HG02885 (cell line): ENCODE data around the gene DRAXIN.

Experiments used
- ATAC-seq: cut with Tn5 transposase; IDR thresholded peaks from one replicate; pipeline ENCODE4 v1.9.1; 2021; ENCODE audit warnings: mild to moderate bottlenecking; ENCODE audit not compliant: unreplicated experiment, poor library complexity

DRAXIN gene

DNA sequence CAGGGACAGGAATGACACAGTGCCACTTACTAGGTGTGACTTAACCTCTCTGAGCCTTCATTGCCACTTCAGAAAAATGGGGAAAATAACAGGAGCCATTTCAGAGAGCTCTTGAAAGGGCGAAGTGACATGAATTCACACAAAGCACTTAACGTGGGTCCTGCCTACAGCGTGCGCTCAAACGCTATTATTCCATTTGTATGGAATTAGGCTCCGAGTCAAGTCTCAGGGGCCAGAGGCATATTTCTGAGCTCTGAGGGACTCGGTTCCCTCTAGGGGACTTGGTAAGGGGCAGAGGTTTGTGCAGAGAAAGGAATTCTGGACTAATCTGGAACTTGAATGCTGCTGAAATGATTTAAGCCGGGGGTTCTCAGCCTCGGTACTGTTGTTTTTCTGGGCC lies 14.1 kb downstream of the DRAXIN start:
- ATAC-seq: no peak

DNA sequence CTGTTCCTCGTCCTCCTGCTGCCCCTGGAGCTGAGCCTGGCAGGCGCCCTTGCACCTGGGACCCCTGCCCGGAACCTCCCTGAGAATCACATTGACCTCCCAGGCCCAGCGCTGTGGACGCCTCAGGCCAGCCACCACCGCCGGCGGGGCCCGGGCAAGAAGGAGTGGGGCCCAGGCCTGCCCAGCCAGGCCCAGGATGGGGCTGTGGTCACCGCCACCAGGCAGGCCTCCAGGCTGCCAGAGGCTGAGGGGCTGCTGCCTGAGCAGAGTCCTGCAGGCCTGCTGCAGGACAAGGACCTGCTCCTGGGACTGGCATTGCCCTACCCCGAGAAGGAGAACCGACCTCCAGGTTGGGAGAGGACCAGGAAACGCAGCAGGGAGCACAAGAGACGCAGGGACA lies 14.8 kb downstream of the DRAXIN start:
- no peak for ATAC-seq

DNA sequence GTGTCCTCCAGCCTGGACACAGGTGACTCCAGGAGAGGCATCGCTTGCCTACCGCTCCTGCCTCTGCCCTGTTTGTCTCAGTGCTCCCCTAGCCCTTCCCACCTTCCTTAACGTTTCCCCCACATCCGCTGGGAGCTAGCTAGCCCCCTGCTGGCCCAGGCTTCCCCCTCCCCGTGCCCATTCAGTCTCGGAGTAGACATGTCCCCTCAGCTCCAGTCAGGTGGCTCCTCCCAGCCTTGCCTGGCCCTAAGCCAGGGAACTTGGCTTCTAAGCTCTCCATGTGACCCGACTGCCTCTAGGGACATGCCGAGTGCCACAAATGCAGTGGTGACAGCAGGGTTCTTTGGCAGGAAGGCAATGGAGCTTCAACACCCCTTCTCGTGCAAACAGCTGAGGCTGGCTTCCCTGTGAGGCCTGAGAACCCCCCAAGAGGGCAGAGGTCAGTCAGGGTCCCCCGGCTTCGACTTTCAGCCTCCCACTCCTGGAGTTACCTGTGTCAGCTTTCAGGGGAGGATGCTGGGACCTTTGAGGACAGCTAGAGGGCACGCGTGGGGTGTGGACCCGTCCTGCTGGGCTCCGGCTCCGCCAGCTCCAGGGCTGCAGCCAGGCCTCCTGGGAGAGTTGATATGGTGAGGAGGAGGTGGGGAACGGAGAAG lies 16.2 kb downstream of the DRAXIN start:
- ATAC-seq: no peak

GRCh38 chr1:11708554-11709350 lies 17.2 kb downstream of the DRAXIN start:
- ATAC-seq: no peak

DNA sequence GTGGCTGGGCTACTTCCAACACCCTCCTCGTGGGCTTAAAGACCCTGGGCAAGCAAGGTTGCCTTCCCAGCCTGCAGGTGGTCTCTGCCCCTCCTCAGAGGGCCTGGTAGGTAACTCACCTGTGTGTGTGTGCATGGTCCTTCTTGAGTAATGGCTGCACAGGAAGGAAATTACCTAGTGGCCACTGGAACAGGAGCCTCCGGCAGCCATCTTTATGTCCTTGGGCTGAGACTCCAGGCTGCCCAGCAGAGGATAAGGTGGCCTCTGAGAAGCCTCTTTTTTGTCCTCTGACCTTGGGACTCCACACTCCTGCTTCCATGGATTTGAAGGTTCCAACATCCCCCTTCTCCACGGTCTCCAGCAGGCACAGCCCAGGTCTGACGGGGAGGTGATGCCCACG lies 20.0 kb downstream of the DRAXIN start:
- ATAC-seq: no peak

DNA sequence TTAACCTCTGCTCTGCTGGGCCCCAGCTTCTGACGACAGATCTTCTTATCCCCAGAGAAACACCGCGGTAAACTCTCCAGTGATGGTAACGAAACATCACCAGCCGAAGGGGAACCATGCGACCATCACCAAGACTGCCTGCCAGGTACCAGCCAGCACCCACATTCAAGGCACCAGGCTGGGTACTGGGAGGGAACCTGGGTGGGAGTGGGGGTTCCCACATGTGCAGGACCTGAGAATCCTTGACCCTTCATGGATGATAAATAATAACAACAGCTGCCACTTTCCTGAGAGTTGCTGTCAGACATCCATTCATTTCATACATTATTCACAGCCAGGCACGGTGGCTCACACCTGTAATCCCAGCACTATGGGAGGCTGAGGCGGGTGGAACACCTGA lies 20.8 kb downstream of the DRAXIN start:
- no peak for ATAC-seq

- ATAC-seq: no peak
Measured at GRCh38 chr1:11713095-11713494, 21.6 kb downstream of the DRAXIN start.

DNA sequence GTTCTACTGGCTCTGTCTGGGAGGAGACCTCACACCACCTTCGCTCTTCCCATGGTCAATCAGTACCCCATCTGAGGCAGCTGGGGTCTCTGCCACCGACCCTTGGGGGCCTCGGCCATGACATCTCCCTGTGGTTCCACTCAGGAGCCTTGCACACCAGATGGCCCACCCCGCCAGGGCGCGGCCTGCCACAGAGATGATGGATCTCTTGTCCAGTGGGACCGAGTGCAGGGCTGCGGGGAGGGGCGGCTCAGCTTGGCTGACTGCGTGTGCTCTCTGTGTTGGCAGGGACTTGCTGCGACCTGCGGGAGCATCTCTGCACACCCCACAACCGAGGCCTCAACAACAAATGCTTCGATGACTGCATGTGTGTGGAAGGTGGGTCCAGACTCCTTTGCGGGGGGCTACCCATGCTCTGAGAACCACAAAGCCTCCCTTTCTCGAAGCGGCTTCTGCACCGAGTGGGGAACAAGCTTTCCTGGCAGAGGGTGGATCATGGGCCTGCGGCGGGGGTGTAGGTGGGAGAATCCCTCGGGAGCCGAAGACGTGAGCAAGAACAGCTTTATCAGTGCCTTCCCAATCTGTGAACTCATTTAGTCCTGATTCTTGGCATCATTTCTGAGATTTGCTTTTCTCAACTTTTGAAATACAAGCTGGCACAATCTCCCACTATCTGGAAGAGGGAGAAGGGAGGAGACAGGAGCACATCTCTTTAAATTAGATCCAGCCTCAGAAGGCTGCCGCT lies 23.5 kb downstream of the DRAXIN start:
- ATAC-seq: no peak

GRCh38 chr1:11719313-11720032 lies 28.0 kb downstream of the DRAXIN start:
- peak; percentile 40 for ATAC-seq

GRCh38 chr1:11720033-11720376 lies 28.5 kb downstream of the DRAXIN start:
- no peak for ATAC-seq

GRCh38 chr1:11720525-11720924 lies 29.0 kb downstream of the DRAXIN start:
- ATAC-seq: no peak

DNA sequence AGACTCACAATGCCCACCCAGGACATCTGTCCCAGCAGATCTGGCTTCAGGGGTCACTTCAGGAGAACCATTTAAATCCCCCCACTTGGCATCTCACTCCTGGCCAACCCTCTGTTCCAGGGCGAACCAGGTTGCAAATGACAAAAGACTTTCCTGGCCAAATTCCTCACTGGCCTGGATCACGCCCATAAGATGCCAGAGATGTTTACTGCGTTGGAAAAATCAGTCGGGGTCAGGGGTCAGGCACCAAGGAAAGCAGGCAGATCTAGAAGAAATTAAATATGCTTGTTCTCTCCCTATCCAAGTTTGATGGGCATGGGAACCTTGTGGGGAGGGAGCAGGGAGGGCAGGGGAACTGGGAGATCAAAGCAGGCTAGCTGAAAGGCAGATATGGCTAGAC lies 29.8 kb downstream of the DRAXIN start:
- ATAC-seq: no peak

GRCh38 chr1:11722538-11722937 lies 31.0 kb downstream of the DRAXIN start:
- ATAC-seq: no peak

GRCh38 chr1:11725616-11726015 lies 34.1 kb downstream of the DRAXIN start:
- ATAC-seq: no peak

DNA sequence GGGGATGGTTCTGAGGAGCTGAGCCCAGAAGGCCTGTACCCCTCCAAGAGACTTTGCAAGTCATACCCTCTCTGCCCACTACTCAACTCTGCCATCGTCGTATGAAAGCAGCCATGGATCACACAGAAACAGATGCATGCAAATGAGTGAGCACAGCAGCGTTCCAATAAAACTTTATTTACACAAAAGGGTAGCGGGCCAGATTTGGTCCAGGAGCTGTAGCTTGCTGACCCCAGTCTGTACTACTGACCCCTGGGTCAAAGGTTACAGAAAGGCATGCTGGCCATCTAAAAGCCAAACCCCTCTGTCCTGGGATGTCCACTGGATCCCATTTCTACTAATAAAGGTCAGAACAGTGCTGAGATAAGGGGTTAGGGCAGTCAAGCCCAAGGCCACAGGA lies 35.6 kb downstream of the DRAXIN start:
- ATAC-seq: no peak

DNA sequence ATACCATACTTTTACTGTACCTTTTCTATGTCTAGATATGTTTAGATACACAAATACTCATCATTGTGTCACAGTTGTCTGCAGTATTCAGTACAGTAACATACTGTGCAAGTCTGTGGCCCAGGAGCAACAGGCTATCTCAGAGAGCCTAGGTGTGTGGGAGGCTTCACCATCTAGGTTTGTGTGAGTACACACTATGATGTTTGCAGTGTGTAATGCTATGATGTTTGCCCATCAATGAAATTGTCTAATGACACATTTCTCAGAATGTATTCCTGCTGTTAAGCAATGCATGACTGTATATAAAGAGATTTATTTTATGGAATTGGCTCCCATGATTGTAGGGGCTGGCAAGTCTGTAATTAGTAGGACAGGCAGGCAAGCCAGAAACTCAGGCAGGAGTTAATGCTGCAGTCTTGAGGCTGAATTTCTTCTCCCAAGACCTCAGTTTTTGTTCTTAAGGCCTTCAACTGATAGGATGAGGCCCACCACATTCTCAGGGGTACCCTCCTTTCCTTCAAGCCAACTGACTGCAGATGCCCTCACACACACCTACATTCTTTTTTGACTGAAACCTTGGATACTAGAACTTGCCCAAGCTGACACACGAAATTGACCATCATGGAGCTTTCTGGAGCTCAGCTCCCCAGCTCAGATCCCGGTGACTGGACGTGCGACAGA lies 36.8 kb downstream of the DRAXIN start:
- ATAC-seq: no peak

GRCh38 chr1:11729155-11729497 lies 37.6 kb downstream of the DRAXIN start:
- ATAC-seq: no peak

DNA sequence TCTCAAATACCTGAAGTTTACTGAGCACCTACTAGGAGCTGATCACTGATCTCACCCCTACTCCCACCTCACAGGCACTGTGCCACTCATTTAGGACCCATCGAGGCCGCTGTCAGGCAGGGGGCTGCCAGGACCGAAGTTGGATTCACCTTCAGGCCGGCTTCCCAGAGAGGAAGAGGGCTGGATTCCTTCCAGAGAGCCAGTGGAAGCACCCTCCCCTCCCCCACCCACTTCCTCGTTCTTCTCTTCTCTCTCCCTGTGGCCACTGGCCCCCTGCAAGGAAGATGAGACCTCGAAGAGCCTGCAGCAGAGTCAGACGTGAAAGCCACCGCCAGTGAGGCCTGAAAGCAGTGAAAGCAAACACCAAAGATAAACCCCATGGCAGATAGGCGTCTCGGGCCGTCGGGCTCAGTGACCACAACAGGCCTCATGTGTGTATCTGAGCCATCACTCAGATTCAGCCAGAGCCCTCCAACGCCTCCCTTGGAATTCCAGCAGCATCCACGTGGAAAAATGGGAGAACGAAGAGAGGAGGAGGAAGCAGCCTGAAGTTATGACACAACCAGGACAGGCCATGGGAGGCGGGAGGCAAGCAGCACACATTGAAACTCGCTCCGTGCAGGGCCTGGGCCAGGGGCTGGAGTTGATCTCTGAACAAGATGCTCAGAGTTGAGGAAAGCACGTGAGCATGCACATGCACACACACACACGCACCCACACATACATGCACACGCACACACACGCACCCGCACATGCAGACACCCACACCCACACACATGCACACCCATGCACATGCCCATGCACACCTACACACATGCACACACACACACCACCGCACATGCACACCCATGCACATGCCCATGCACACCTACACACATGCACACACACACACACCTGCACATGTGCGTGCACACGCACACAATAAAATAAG lies 38.3 kb downstream of the DRAXIN start:
- ATAC-seq: no peak

- ATAC-seq: no peak
Measured at GRCh38 chr1:11730429-11730891, 39.0 kb downstream of the DRAXIN start.
